Globus pallidus (tissue), 1 donor: ENCODE results near the gene NBEA.
A peak's percentile ranks its signal among the peaks of the same experiment; 100 is the strongest.

ENCODE experiments used
- DNase-seq: peaks from one replicate; pipeline ENCODE4 v3.0.0-alpha.2; 2015; ENCODE audit warnings: low spot score

NBEA gene

GRCh38 chr13:35179494-35179893 is 237.4 kb downstream of the NBEA start:
- no peak for DNase-seq

GRCh38 chr13:35179920-35180663 is 238.0 kb downstream of the NBEA start:
- no peak for DNase-seq

GRCh38 chr13:35190241-35190640 is 248.2 kb downstream of the NBEA start:
- DNase-seq = no peak

GRCh38 chr13:35191883-35192282 is 249.8 kb downstream of the NBEA start:
- no peak for DNase-seq

GRCh38 chr13:35198613-35199200 is 256.6 kb downstream of the NBEA start:
- DNase-seq = no peak

- DNase-seq = no peak
Measured at GRCh38 chr13:35208587-35208986, 266.5 kb downstream of the NBEA start.

GRCh38 chr13:35210261-35210660 is 268.2 kb downstream of the NBEA start:
- peak; percentile 10 for DNase-seq

GRCh38 chr13:35211949-35212348 is 269.9 kb downstream of the NBEA start:
- no peak for DNase-seq

- no peak for DNase-seq
Measured at GRCh38 chr13:35213911-35214310, 271.8 kb downstream of the NBEA start.

GRCh38 chr13:35216131-35216530 is 274.1 kb downstream of the NBEA start:
- DNase-seq = no peak

- no peak for DNase-seq
Measured at GRCh38 chr13:35219021-35219420, 277.0 kb downstream of the NBEA start.

- DNase-seq = no peak
Measured at GRCh38 chr13:35225159-35225558, 283.1 kb downstream of the NBEA start.

- DNase-seq = no peak
Measured at GRCh38 chr13:35225582-35225981, 283.5 kb downstream of the NBEA start.

GRCh38 chr13:35228536-35228935 is 286.5 kb downstream of the NBEA start:
- no peak for DNase-seq

GRCh38 chr13:35231426-35231825 is 289.4 kb downstream of the NBEA start:
- DNase-seq = no peak

- DNase-seq = no peak
Measured at GRCh38 chr13:35238274-35238673, 296.2 kb downstream of the NBEA start.

GRCh38 chr13:35252536-35253205 is 310.6 kb downstream of the NBEA start:
- DNase-seq = no peak

GRCh38 chr13:35255241-35255640 is 313.2 kb downstream of the NBEA start:
- DNase-seq = no peak

- DNase-seq = no peak
Measured at GRCh38 chr13:35256459-35257148, 314.5 kb downstream of the NBEA start.

GRCh38 chr13:35260316-35260715 is 318.2 kb downstream of the NBEA start:
- DNase-seq = no peak

- no peak for DNase-seq
Measured at GRCh38 chr13:35266412-35266811, 324.3 kb downstream of the NBEA start.

GRCh38 chr13:35278917-35279316 is 336.8 kb downstream of the NBEA start:
- no peak for DNase-seq

- no peak for DNase-seq
Measured at GRCh38 chr13:35279500-35279899, 337.4 kb downstream of the NBEA start.
